Brain pericyte (primary cell): ENCODE results near the gene SGCA.

Source experiments
- DNase-seq: peaks from one replicate; pipeline ENCODE4 v3.0.0-alpha.2; 2012; ENCODE audit warnings: low read depth, low spot score

SGCA gene

DNA sequence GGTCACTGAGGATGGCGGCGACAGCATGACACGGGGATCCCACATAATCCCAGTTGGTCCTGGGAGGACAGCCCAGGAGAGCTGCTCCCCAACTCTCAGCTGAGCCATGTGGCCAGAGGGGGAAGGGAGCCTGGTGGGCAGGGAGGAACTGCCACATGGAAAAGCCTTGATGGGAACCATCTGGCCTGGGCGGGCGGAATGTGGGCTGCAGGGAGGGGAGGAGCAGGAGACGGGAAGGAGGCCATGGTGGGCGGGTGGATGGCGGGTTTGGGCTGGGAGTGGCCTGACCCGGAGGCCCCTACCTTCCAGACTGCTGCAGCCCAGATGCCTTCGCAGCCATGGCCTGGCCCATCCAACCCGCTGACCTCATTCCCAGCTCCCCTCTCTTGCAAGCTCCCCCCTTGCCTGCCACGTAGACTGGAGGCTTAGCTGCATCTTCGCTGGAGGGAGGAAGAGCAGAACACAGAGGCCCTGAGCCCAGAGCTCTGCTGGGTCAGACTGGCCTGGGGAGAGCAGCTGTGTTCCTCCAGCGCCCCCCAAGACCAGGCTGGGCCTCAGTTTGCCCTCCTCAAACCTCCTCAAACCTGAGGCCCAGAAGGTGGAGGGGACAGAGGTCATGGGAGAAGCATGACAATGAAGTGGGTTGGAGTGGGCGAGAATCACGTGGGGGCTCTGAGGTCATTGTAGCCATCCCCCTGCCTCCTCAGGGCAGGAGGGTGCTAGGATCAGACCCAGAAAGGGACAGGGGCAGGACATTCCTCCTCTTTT is 43.9 kb downstream of the SGCA start:
- peak; percentile 94 for DNase-seq

GRCh38 chr17:50210240-50211225 is 44.7 kb downstream of the SGCA start:
- peak; percentile 87 for DNase-seq

DNA sequence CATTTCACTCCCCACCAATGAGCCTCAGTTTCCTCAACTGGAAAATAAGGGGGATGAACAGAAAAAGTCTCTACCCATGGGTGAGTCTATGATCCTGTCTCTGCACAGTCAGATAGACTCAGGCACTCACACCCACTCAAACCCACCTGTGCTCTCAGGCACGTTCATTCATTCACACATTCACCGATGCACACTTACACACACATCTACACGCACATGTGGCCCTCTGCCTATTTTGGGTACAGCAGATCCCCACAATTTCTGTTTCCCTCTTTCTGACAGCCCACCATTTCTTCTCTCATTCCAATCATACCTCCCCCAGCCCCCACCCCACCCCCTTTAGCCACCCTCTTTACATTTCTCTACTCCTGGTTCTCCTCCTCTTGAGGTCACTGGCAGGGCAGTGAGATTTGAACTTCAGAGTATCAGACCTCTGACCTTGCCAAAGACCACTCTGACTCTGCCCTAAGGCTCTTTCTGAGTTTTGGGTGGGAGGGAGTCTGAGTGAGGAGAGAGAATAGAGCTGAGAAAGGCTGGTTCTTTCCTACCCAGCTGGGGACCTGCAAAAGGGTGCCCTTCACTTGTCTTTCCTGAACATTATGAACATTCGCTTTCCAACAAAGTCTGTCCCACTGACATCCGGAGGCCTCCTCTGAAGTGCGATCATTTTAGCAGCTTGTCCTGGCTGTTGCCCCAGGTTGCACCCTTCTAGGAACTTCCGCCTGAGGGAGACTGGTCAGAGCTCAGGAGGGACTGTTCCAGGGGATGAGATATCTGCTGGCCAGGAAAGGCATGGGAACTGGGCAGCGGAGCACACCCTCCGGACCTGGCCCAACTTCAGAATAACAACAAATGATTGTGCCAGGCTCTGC is 45.7 kb downstream of the SGCA start:
- DNase-seq = no peak

DNA sequence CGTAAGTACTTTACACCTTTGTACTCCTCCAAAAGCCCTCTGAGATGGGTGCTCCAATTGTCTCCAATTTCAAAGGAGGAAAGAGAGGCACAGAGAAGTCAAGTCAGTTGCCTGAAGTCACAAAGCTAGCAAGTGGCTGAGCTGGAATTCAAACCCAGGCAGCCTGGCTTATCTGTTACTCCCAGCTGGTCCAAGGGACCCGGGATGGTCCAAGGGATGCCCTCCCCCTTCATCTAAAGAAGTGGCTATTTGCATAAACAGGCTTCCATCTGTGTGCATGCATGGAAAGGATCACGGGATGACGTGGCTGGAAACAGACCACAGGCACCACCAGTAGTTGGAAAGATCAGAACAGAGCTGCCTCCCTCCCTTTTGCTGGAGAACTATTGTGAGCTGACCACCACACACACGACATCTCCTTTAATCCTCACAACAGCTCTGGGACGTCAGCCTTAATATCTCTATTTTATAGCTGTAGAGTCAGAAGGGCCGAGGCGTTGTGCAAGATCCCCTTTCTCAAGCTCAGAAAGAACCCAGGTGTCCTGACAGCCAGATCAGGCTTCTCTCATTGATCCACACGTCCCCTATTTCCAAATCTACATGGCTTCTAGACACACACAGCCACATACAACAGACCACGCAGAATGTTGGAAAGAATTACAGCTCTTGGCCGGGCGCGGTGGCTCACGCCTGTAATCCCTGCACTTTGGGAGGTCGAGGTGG is 46.5 kb downstream of the SGCA start:
- no peak for DNase-seq

GRCh38 chr17:50213026-50214022 is 47.5 kb downstream of the SGCA start:
- DNase-seq = no peak

- DNase-seq = no peak
These were observed 49.4 kb downstream of the SGCA start for GRCh38 chr17:50214976-50215760.

DNA sequence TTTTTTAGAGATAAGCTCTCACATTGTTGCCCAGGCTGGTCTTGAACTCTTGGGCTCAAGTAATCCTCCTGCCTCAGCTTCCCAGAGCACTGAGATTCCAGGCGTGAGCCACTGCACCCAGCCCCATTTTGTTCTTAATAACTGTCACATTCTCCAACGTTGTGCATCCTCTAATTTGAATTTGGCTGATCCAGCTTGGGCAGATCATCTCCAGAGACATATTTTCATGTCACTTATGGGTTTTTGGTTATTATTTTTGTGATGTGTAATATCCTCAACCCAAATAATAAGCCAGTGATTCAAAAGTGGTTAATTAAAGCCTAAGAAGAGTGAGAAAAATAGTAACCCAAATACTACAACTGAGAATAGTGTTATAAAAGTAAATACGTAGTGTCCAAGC is 51.8 kb downstream of the SGCA start:
- DNase-seq = no peak

DNA sequence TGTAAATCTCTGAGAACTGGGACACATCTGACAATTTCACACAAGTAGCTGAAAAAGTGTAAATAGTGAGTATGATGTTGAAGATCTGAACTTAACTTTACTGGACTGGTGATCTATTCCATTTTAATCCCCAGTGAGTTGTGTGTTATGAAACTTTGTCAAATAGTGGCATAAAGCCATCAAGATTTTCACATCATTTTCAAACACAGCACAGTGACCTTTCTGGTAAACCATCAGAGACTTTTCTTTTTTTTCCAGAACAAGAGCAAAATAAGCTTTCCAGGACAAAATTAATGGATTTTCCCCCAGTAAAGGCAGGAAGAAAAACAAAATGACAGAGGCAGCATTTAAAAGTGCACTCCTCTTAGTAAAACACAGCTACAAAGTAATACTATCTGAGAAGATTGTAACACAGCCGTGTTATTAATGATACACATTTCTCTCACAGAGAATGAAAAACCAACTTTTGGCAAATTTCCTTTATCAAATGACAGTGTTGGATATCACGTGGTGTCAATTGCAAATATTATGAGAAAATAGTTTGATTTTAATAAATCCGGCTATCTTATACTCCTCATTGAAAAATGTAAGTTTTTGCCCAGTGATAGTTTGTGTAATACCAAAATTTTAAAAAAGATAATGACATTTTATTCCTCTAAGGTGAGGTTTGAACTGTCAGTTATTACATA is 52.4 kb downstream of the SGCA start:
- DNase-seq = no peak

DNA sequence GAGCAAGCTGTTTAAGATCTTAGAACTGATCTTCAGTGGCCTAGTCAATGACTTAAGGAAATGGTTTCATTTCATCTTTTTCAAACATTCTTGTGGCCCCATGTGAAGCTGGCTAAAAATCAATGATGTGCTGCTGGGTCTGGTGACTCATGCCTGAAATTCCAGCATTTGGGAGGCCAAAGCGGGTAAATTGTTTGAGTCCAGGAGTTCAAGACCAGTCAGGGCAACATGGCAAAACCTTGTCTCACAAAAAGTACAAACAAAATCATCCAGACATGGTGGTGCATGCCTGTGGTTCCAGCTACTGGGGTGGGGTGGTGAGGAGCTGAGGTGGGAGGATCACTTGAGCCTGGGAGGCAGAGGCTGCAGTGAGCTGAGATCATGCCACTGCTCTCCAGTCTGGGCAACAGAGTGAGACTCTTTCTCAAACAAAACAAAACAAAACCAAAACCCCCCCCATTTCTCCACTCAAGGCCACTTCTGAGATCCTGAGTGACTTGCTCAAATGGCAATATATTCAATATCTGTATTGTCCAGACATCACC is 53.0 kb downstream of the SGCA start:
- peak; percentile 49 for DNase-seq

DNA sequence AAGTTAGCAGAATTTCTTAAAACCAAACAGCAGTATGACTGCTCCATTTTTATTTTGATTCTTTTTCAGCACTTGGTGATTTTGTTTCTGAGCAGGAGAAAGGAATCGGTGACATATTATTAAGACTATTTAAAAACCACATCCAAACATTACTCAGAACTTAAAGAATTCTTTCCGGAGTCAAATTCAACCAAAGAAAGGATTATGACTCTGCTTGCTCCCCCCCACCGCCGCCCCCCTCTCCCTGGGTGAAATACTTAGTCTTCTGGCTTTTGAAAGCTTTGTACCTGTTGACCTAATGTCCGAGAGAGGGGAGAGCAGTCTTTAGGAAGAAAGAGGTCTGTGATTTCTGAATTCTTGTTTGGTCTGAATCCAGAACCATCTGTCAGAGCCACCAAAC is 53.5 kb downstream of the SGCA start:
- DNase-seq = no peak

DNA sequence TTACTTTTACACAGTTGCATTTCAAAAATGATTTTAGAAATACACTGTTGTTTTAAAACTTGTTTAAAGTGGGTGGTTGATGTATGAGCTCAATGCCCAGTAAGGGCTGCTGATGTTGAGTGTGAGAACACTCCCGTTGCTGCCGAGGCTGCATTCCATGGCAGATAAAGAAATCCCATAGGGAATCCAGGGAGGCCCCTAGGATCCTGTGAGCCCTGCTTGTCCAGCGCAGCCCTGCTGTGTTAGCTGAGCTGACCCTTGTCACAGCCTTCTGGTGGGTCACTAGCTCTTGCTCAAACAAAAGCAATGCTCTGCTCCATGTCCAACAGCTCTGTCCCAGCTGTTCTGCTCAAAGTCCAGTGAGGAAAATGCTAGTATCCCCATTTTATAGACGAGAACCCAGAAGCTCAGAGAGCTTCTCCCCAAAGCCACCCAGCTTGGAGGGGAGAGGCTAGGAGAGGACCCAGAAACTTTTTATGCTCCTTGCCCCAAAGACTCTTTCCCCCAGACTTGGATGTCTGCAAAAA is 54.2 kb downstream of the SGCA start:
- DNase-seq = no peak

DNA sequence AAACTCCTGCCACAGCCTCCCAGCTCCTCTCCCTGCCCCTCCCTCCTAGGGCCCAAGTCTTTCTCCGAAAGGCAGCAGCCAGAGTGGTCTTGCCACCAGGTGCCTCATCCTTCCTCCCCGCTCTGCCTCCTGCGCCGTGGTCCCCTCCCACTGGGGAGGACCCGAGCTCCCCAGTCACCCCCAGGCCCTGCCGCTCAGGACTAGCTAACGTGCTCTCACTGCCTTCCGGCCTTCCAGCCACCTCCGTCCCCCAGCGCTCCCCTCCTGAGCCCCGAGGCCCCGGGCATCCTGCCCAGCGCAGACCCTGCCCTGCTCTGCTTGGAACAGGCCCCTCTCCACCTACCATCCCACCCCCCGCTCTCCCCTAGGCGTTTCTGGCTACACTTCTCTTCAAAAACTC is 55.0 kb downstream of the SGCA start:
- DNase-seq = no peak

DNA sequence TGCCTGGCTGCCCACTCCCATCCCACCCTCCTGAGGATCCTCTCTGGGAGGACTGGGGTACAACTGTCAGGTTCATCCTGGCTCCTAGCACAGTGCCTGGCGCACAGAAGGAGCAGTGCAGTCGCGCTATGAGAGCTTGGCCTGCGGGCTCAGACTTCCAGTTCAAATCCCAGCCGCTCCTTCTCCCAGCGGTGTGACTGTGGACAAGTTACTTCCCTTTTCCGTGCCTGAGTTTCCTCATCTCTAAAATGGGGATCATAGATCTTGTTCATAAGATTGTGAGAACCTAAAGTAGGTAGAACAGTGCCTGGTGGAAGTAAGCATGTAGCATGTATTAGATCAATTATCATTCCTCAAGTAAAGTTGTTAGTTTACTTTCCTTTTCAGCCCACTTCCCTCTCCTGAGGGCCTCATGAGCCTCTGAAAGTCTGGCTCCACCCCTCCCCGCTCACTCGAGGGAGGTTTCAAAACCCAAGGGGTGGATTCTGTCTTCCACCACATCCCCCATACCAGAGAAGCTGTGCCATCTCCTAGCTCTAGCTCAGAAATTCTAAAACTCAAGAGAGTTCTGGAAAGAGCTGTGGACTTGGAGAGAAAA is 55.6 kb downstream of the SGCA start:
- no peak for DNase-seq

DNA sequence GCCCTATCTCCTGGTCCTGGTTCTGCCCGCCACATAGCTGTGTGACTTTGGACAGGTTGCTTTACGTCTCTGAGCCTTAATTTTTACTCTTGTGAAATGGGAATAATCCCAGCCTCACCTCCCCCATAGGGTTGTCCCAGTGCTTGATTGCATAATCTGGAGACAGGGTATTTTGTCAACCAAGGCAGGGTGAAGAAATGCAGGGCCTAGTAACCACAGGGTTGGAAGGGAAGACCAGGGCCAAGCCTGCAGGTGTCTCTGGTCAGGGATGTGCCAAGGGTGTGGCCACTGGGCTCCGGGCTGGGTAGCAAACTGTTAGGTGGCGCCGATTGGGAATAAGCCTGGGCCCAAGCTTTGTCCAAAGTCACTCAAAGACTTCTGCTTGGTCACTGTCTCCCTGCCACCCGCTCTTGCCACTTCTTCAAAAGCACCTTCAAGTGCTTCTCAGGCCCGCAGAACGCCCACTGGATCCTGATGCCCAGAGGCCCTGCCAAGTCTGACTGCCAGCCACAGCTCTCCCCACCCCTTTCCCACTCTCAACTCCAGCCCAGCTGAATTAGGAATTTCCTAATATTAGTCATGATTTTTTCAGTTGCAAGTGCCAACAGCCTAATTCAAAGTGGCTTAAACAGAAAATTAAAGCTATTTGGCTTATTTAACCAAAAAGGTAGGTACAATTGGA is 56.2 kb downstream of the SGCA start:
- DNase-seq = no peak

DNA sequence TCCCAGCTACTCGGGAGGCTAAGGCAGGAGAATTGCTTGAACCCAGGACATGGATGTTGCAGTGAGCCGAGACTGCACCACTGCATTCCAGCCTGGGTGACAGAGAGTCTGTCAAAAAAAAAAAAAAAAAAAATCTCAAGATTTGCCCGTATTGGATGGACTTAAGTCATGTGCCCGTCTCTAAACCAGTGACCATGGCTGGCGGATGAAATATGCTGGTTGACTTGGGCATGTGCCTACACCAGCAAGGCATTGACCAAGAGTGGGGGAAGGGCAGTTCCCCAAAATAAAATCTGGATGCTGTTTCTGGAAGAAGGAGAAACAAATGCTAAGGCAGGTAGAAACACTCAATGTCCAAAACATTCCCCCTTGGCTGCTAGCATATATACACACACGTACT is 57.1 kb downstream of the SGCA start:
- DNase-seq = no peak
